ENCODE data around the gene CDADC1.

DNA sequence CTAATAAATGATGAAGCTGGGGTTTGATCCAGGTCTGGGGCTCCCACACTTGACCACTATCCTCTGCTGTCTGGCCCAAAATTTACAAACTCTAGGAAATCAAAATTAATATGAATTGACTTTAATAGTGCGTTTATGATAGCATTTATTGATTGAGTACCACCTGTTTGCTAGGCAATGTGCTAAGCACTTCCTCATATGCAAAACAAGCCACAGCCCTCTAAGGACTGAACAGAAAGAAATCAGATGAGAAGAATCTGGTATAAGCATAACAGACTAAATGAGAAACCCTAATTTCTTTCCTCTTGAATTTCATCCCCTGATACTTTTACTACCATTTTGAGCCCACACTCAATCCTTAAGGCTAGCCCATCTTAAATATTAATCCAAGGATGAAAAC lies 34.2 kb upstream of the CDADC1 start:
- no peak for TF ChIP-seq SIN3A (IDR thresholded peaks at IDR 0.05; ENCODE audit: borderline replicate concordance, insufficient read depth, low read length)
- no peak for TF ChIP-seq POLR2AphosphoS5 (IDR thresholded peaks at IDR 0.05; ENCODE audit: low read depth, low read length)
- TF ChIP-seq TAF1 (IDR thresholded peaks at IDR 0.05; ENCODE audit: borderline replicate concordance, insufficient read depth, low read length): no peak
